Central memory CD8-positive, alpha-beta T cell (primary cell): ENCODE data around the gene OR51L1.
"Not testable (repeated sequence)": the region's sequence is repeated elsewhere in the genome, so short reads cannot be mapped to it uniquely, and the experiment has no call there.

Experiments
- ATAC-seq: fragments of 150-1000 bp; cut with Tn5 transposase; replicated peaks from 2 replicates; pipeline ENCODE4 v1.10.0; 2022; ENCODE audit warnings: mild to moderate bottlenecking, moderate FRiP score, moderate number of reproducible peaks; ENCODE audit not compliant: poor library complexity, severe bottlenecking; ENCODE audit errors: extremely low read depth
- DNase-seq, 2 donors: peaks; one replicate each; pipeline ENCODE4 v3.0.0; 2021; ENCODE audit warnings: low spot score in 2 of 2
- H3K27ac Mint-ChIP-seq: one replicate; pipeline ENCODE4 v1.8.0; 2022; ENCODE audit warnings: low read depth, mild to moderate bottlenecking, moderate library complexity, mixed read lengths
- H3K27me3 Mint-ChIP-seq: one replicate; pipeline ENCODE4 v1.8.0; 2022; ENCODE audit warnings: mixed read lengths
- H3K36me3 Mint-ChIP-seq: one replicate; pipeline ENCODE4 v1.8.0; 2022; ENCODE audit warnings: mild to moderate bottlenecking, moderate library complexity, mixed read lengths; ENCODE audit not compliant: insufficient read depth
- H3K4me1 Mint-ChIP-seq: one replicate; pipeline ENCODE4 v1.8.0; 2022; ENCODE audit warnings: mixed read lengths
- H3K4me3 Mint-ChIP-seq: one replicate; pipeline ENCODE4 v1.8.0; 2022; ENCODE audit warnings: mild to moderate bottlenecking, moderate library complexity, mixed read lengths
- H3K9me3 Mint-ChIP-seq: one replicate; pipeline ENCODE4 v1.8.0; 2022; ENCODE audit warnings: mixed read lengths

OR51L1 gene, protein sequence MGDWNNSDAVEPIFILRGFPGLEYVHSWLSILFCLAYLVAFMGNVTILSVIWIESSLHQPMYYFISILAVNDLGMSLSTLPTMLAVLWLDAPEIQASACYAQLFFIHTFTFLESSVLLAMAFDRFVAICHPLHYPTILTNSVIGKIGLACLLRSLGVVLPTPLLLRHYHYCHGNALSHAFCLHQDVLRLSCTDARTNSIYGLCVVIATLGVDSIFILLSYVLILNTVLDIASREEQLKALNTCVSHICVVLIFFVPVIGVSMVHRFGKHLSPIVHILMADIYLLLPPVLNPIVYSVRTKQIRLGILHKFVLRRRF

DNA sequence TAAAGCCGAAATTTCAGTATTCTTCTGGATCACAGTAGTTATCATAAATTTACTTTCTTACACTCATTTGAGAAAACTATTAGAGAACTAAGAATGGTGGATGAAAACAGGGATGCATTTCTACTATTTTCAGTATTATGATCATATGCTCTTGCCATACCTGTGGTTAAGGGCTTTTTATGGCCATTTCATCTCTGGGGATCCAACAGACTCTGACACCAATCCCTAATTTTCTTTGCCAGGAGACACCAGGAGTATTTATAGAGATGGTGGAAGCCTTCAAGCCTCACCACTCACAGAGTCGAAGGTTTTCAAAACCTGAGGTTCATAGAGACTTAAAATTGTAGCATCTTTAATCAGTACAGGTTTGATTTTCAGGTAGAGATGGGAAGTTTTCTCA, at the start of gene OR51L1:
OR51L1 (plus strand) TSS at position 301 of the 400 bp plus-strand sequence. CDS start 4,132 bp downstream, outside the sequence.
- Mint-ChIP-seq H3K4me1 (no peaks in the 10 kb centered on the region), H3K27me3 (peaks cover 9% of the 10 kb centered on the region), H3K36me3 (no peaks in the 10 kb centered on the region), H3K27ac (no peak within 1 kb of the TSS), H3K9me3 (no peaks in the 10 kb centered on the region), H3K4me3 (no peak within 1 kb of the TSS)
- ATAC-seq (no peak), DNase-seq (no peak)

- no peaks in the 10 kb centered on the region for H3K9me3 Mint-ChIP-seq
- H3K4me1 Mint-ChIP-seq = no peaks in the 10 kb centered on the region
- H3K4me3 Mint-ChIP-seq = no peak within 1 kb of the TSS
- no peak within 1 kb of the TSS for H3K27ac Mint-ChIP-seq
- no peak for ATAC-seq
- no peaks in the 10 kb centered on the region for H3K27me3 Mint-ChIP-seq
- H3K36me3 Mint-ChIP-seq = no peaks in the 10 kb centered on the region
- DNase-seq = no peak
Measured at GRCh38 chr11:4947505-4947904, 47.1 kb upstream of the OR51L1 start, which contains the start of gene OR51A4. Gene OR51A4 (minus strand): TSS chr11:4947605. CDS start chr11:4947100, 505 bp downstream.

GRCh38 chr11:4955613-4956012, 39.0 kb upstream of the OR51L1 start, which contains the start of gene OR51A2:
Gene OR51A2 (minus strand): TSS chr11:4955713. CDS start chr11:4955713, 0 bp downstream.
- not testable (repeated sequence) for H3K4me3 Mint-ChIP-seq, H3K27ac Mint-ChIP-seq, ATAC-seq, H3K4me1 Mint-ChIP-seq, H3K9me3 Mint-ChIP-seq, DNase-seq, H3K36me3 Mint-ChIP-seq, H3K27me3 Mint-ChIP-seq

GRCh38 chr11:4957396-4957795, 37.3 kb upstream of the OR51L1 start:
- ATAC-seq (no peak), DNase-seq (no peak)
- Mint-ChIP-seq H3K4me1 (no peaks in the 10 kb centered on the region), H3K27me3 (no peaks in the 10 kb centered on the region), H3K27ac (no peak overlapping the region), H3K4me3 (no peak overlapping the region), H3K9me3 (no peaks in the 10 kb centered on the region), H3K36me3 (no peaks in the 10 kb centered on the region)

DNA sequence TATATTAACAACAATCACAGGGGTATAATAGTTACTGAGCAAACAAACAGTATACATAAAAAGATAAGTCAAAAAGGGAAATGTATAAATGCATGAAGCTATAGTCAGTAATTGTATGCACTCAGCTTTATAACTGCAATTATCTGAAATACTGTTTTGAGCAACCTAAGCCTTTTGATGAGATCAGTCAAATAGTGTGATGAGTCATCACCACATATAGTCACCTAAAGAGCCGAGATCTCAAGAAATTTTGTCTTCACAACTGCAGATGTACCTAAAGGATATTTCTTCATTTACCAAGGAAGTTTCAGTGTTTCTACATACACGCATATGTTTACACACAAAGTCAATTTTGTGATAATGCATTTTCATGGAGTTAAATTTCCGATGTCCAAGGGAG, 33.8 kb upstream of the OR51L1 start:
- no peak for DNase-seq
- Mint-ChIP-seq H3K4me1 (no peaks in the 10 kb centered on the region), H3K36me3 (no peaks in the 10 kb centered on the region), H3K4me3 (no peak overlapping the region), H3K9me3 (no peaks in the 10 kb centered on the region), H3K27ac (no peak overlapping the region), H3K27me3 (peaks cover 4% of the 10 kb centered on the region)
- ATAC-seq = no peak

- no peak for DNase-seq
- H3K9me3 Mint-ChIP-seq = no peaks in the 10 kb centered on the region
- no peak overlapping the region for H3K27ac Mint-ChIP-seq
- no peak for ATAC-seq
- no peak overlapping the region for H3K4me3 Mint-ChIP-seq
- peaks cover 9% of the 10 kb centered on the region for H3K27me3 Mint-ChIP-seq
- no peaks in the 10 kb centered on the region for H3K4me1 Mint-ChIP-seq
- H3K36me3 Mint-ChIP-seq = no peaks in the 10 kb centered on the region
Measured at GRCh38 chr11:4962816-4963215, 31.8 kb upstream of the OR51L1 start.

DNA sequence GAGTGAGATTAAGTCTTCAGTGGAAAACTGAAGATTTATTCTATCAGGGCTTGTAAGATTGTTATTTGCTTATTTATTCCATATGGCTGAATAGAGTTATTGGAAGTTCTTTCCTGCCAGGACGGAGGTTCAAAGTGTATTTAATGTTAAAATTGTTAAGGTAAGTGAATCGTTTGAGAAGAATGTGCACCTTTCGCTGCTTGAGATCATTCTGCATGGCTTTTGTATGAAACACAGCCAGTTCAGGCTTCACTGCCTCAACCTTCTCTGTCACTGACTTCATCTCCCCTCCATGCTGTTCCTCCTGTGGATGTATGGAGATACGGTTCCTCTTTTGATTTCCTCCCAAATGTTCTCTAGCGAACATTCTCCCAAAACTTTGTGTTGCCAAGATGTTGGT, 19.2 kb upstream of the OR51L1 start:
- Mint-ChIP-seq H3K4me1 (no peaks in the 10 kb centered on the region), H3K36me3 (no peaks in the 10 kb centered on the region), H3K9me3 (peaks cover 6% of the 10 kb centered on the region), H3K4me3 (no peak overlapping the region), H3K27me3 (no peaks in the 10 kb centered on the region), H3K27ac (no peak overlapping the region)
- no peak for DNase-seq
- ATAC-seq = no peak

DNA sequence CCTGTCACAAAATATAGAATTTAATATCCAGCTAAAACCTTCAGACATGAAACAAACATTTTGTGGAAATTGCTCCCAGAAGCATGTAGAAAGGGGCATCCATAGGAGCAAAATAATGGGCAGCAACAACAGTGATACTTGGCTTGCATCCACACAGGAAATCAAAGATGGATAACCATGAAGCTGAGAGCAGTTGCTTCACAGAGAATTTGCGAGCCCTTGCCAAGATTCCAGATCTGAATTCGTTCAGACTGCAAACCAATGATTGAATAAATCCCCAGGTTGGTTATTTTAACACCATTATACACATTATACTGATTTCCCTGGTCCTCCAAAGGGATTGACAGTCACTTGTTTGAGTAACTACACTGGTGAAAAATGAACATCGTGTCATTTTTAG, 15.6 kb upstream of the OR51L1 start:
- Mint-ChIP-seq H3K4me1 (no peaks in the 10 kb centered on the region), H3K36me3 (no peaks in the 10 kb centered on the region), H3K9me3 (peaks cover 6% of the 10 kb centered on the region), H3K27me3 (no peaks in the 10 kb centered on the region), H3K27ac (no peak overlapping the region), H3K4me3 (no peak overlapping the region)
- ATAC-seq = no peak
- DNase-seq = no peak

- Mint-ChIP-seq H3K4me1 (no peaks in the 10 kb centered on the region), H3K4me3 (no peak overlapping the region), H3K27ac (no peak overlapping the region), H3K27me3 (no peaks in the 10 kb centered on the region), H3K36me3 (no peaks in the 10 kb centered on the region), H3K9me3 (peaks cover 5% of the 10 kb centered on the region)
- ATAC-seq = no peak
- DNase-seq = no peak
Measured at GRCh38 chr11:4982678-4983077, 12.0 kb upstream of the OR51L1 start.

DNA sequence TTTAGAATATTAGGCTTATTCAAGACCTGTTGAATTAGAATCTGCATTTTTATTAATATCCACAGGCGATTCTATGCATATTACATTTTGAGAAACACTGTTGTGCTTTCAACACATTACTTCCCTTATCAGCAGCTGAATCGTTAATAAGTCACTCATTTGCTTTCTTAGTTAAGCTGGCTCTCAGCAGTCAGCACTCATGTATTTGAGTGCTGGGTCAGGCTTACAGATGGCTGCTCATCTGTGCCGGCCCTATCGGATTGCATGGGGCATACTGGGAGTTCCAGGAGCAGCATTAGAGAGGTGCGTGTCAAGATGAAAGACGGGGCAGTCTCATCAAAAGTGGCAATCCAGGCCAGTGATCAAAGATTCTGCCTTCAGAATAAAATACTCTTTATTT, 10.8 kb upstream of the OR51L1 start:
- H3K27ac Mint-ChIP-seq = no peak overlapping the region
- no peaks in the 10 kb centered on the region for H3K4me1 Mint-ChIP-seq
- no peak overlapping the region for H3K4me3 Mint-ChIP-seq
- no peaks in the 10 kb centered on the region for H3K27me3 Mint-ChIP-seq
- H3K36me3 Mint-ChIP-seq = no peaks in the 10 kb centered on the region
- H3K9me3 Mint-ChIP-seq = no peaks in the 10 kb centered on the region
- DNase-seq = no peak
- no peak for ATAC-seq

GRCh38 chr11:4991060-4991459, 3.6 kb upstream of the OR51L1 start:
- Mint-ChIP-seq H3K4me1 (no peaks in the 10 kb centered on the region), H3K27me3 (peaks cover 13% of the 10 kb centered on the region), H3K4me3 (no peak overlapping the region), H3K36me3 (no peaks in the 10 kb centered on the region), H3K9me3 (no peaks in the 10 kb centered on the region), H3K27ac (no peak overlapping the region)
- ATAC-seq (no peak), DNase-seq (no peak)

DNA sequence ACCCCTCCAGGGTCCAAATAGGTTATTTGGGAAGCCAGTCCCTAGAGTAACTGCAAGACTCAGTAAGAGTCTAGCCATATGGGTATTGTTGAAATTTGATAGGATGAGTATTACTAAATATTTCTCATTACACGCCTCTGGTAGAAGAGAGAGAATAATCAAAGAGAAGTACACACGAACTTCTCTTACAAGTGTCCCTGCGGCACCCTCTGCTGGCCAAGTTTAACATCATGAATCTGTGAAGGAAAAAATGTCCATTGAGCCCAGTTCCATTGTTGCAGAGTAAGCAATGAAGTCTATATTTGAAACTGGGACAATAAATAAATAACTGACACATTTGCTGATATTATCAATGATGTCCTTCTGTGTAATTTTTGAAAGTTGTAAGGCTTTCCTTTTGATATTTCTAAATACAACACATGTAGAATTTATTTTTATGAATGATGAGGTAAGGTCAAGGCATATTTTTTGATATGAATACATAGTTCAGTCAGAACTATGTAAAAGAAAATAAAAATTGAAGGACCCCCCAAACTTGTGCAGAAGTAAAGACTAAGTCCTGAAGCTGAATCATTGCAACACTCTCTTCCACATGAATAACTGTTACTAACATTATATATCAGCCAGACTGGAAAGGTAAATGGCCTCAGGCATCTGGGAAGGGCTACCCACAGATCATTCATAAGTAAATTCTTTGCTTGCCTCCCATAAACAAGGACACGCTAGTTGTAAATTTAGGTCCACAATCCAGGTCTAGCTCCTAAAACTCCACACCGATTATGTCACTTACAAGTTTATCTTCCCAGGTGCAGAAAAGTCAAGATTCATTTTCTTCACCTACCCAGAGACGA, 10.0 kb downstream of the OR51L1 start:
- Mint-ChIP-seq H3K27ac (no peak overlapping the region), H3K36me3 (no peaks in the 10 kb centered on the region), H3K9me3 (no peaks in the 10 kb centered on the region), H3K27me3 (no peaks in the 10 kb centered on the region), H3K4me1 (no peaks in the 10 kb centered on the region), H3K4me3 (no peak overlapping the region)
- no peak for ATAC-seq
- no peak for DNase-seq

DNA sequence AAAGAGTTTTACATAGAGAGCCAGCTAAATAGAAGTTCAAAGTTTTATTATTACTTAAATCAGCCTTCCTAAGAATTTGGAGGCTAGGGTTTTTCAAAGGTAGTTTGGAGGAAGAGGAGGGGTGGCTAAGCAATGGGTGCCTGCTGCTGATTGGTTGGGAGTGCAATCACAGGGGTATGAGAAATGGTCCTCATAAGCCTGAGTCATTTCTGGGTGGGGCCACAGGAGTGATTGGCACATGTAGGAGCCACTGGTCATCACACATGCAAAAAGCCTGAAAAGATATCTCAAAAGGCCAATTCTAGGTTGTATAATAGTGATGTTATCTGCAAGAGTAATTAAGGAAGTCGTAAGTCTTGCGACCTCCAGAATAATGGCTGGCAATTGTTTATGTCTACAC, 12.9 kb downstream of the OR51L1 start:
- H3K27me3 Mint-ChIP-seq = no peaks in the 10 kb centered on the region
- no peak for ATAC-seq
- H3K9me3 Mint-ChIP-seq = no peaks in the 10 kb centered on the region
- H3K4me3 Mint-ChIP-seq = no peak overlapping the region
- no peak overlapping the region for H3K27ac Mint-ChIP-seq
- DNase-seq = no peak
- no peaks in the 10 kb centered on the region for H3K4me1 Mint-ChIP-seq
- H3K36me3 Mint-ChIP-seq = no peaks in the 10 kb centered on the region
